Inflammatory macrophage treated with lipopolysaccharide for 1 hour (primary cell): Measurements from ENCODE around the gene PDE7B.

Source experiments
- DNase-seq, 2 donors: peaks; one replicate each; pipeline ENCODE4 v3.0.0-alpha.2; 2020 to 2022

Gene PDE7B

DNA sequence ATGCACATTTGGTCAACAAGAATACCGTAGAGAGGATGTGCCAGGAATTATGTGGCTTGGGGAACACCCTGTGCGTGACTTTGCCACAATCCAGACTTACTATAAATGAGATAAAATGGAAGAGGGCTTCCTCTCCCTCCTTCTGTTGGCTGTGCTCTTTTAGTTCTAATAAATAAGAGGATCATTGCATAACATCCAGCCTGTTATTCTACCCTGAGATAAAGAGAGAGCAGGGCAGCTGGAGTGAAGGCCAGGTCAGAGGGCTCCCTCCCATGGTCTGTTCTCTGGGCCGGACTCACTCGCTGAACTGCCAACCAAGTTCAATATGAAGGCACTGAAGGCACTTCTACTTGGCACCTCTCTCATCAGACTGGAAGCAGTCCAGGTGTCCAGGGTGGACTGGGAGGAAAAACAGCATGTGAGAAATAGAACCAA, 306.9 kb downstream of the PDE7B start:
- DNase-seq = no peak

DNA sequence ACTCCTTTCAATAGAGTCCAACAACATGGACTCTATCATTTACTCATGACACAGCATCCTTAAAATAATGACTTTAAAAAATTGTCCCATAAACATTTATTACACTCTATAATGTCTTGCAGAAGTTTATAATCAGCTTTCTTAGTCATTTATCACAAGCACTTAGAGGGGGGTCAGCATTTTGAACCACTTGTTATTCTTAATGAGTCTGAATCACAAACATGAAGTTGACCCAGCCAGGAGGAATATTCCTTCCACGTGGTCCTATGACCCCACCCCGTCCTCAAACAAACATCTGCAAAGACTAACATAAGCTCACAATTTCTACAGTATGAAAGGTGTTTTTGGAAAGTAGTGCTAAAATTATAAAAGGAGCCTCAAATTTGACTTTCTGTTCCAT, 307.5 kb downstream of the PDE7B start:
- no peak for DNase-seq

DNA sequence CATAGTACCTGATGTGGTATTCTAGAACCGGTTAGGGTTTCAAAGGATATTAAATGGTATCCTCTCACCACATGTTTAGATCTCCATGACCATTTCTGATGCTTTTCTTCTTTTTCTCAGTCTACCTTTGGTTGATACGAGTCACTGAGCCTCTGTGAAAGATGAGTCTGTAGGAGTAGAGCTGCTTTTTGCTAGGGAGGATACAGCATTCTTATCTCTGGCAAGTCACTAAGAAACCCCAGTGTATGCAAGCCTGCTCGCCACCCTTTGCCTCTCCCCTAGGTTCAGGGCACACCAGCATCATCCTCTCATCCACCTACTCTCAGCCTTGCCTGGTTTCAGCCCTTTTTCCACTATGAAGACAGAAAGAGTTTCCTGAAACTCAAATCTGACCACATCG, 308.7 kb downstream of the PDE7B start:
- DNase-seq = no peak

DNA sequence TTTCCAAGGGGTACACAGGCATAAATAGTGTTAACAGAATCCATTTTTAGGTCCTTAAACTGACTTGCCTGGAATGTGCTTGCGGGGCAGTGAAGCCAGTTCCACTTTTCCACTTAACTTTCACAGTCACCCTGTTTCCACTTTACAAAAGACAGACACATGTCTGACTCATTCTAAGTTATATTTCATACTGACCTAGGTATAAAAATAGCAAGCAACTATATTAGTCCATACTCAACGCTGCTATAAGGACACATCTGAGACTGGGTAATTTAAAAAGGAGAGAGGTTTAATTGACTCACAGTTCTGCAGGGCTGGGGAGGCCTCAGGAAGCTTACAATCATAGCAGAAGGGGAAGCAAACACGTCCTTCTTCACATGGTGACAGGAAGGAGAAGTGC, 310.4 kb downstream of the PDE7B start:
- DNase-seq = no peak

DNA sequence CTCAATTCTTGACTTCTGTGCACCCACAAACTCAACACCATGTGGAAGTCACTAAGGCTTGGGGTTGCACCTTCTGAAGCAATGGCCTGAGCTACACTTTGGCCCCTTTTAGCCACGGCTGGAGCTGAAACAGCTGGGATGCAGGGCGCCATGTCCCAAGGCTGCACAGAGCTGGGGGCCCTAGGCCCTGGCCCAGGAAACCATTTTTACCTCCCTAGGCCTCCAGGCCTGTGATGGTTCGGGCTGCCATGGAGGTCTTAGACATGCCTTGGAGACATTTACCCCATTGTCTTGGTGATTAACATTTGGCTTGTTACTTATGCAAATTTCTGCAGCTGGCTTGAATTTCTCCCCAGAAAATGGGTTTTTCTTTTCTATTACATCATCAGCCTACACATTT, 311.8 kb downstream of the PDE7B start:
- no peak for DNase-seq

DNA sequence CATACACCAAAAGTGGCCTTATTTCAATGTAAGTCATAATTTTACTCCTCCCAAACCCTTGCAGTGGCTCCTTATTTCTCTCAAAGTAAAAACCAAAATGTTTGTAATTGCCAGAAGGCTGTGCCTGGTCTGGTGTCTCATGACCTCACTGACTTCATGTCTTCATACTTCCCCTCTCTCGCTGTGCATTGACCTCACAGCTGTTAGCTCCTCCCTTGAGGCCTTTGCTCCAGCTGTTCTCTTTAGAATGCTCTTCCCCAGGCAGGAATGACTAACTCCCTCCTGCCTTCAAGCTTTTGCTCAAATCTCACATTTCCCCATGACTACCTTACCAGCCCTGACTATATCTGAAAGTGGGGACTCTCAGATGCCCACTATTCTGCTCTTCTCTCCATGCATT, 315.3 kb downstream of the PDE7B start:
- peak; percentile 3 to 16 for DNase-seq

DNA sequence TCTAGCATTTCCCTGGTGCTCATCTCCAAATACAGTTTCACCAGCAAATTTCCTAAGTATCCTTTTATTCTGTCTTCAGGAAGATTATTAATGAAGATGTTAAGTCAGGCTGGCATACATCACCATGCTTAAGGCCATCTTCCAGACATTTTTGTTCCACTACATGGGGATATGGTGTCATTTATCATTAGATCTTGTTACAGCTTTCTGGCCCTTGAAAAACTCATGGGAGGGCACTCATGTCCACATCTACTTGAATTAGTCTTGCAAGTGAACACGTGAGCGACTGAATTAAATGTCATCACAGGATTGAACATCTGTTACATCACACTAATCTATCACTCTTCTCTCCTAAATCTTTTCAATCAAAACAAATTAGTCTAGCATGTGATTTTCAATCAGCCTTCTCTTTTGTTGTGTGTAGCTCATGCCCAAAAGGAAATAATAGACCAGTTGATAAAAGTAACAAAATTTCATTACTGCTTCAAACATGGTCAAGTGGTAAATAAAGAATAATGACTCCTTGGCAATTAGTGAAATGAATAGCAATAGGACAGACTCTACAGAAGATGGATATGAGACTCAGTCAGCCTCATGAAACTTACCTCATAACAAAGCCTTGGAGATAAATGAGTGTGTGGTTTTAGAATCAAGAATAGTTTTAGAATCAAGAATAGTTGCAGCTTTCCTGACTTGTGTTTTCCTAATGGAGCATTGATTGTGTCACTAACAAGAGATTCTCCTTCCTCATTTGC, 318.1 kb downstream of the PDE7B start:
- DNase-seq = no peak

DNA sequence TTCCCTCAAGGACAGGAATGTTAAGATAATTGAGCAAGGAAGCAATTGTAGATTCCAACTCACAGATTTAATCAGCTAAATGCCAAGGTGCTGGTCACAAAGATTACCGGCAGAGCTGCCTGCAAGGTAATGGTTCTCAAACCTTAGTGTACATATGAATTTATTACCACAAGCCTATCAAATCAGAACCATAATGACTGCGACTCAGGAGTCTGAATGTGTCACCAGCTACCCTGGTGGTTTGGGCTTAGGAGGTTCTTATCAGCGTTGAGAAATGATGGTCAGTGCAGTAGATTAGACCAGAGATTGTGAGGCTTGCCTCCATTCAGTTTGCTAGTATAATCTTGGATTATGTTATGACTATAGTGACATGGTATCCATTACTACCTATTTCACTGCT, 319.7 kb downstream of the PDE7B start:
- DNase-seq = no peak

DNA sequence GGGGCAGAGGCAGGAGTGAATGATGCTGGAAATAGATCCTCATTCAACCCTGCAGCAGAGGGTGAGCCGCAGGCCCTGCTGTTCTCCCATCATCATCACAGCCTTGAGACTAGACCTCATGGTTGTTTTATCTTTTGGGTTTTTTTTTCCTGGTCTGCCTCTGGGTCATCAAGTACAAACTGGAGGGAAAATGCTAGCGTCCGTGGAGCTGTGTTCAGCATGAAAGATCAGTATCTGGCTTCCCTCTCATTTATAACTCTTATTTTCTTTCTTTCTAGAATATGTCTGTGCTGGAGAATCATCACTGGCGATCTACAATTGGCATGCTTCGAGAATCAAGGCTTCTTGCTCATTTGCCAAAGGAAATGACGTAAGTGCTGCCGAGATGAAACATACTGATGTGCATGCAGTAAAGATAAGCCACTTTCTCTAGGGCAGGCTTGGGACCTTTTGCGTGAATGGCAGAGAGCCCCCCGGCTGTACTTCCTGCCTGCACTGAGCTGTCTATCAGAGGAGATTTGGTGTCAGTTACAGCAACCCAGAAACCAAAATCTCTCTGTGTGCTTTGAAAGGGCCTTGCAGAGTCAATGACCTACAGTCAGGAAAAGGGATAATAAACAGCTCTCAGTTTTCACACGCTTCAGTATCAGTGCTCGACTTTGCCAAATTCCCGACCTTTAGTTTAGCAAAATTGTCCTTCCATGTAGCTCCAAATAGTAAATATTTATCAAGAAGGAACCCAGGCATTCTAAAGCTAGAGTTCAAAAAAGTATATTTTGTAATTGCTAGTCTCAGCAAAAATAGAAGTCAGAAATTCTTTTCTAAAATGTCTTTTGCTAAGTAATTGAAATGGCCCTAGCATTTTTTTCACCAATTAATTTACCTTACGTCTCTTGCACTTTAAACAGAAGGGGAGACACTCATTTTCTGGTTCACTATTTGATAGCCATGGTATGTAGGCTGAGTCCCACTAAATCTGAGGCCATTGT, 322.3 kb downstream of the PDE7B start:
- DNase-seq = no peak

DNA sequence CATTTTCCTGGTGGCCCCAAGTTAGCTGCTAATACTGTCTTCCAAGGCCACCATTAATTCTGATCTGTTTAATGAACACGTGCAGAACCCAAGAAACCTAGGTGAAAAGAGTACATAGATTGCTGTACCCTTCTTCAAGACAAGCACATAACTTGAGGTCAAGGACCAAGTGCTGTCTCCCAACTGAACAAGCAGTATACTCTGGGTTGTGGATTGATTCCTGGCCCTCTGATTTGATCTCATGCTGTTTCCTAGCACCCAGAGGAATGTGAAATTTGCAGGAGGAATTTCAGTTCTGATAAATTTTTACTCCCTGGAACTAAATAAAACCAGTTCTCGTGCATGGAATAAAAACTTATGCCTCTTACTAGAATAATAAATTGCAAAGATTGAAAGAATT, 323.0 kb downstream of the PDE7B start:
- no peak for DNase-seq

DNA sequence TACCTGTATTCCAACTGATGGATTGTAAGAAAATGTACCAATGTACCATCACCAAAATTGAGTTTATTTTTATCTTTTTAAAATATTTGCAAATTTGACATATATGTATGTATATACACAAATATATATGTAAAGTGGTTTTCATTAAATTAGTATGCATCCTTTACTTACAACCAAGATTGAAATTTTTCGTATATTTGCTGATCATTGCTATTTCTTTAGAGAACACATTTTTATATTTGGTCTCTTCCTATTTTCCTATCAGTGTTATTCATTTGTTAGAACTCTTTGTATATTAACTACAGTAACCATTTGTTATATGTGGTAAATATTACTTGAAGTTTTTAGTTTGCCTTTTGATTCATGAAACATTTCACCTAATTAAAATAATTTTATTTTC, 324.4 kb downstream of the PDE7B start:
- DNase-seq = no peak

DNA sequence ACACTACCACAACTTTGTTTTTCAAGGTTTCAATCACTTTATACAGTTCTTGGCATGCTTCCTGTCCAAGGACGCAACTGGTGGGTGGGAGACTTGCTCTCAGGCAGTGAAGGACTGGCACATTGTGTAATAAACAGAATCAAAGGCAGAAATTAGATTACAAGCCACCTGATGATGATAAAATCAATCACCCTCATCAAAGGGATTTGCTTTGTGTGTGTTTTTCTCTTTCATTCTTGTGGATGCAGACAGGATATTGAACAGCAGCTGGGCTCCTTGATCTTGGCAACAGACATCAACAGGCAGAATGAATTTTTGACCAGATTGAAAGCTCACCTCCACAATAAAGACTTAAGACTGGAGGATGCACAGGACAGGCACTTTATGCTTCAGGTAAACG, 327.2 kb downstream of the PDE7B start:
- DNase-seq = no peak

DNA sequence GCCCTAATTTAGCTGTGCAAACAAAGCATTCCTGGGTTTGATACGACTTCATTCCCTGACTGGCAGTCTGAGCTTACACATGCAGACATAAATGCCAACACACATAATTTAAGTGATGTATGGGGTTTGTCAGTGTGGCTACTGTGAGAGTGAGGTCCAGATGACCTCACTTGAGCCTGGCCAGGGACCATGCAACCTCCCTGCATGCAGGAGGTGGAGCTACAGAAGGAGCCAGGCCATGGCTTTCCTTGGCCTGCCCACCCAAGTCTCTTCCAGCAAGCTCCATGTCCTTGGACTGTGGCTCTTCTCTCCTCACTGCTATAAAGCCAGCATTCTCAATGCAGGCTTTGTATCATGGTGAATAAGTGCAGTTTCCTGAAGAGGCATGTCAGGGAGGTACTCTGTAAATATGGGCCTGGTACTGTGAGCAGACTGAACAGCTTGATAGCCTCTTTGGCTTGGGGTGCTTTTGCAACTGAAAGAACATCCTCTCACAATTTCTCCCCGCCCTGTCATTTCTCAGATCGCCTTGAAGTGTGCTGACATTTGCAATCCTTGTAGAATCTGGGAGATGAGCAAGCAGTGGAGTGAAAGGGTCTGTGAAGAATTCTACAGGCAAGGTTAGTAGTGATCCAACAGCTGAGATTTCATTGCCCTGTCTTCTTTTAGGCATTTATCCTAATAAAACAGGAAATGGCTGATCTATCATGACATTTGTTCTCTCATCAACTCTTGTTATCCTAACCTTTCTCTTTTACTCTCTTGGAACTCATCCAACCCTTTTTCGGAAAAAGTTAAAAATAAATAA, 329.4 kb downstream of the PDE7B start:
- no peak for DNase-seq

DNA sequence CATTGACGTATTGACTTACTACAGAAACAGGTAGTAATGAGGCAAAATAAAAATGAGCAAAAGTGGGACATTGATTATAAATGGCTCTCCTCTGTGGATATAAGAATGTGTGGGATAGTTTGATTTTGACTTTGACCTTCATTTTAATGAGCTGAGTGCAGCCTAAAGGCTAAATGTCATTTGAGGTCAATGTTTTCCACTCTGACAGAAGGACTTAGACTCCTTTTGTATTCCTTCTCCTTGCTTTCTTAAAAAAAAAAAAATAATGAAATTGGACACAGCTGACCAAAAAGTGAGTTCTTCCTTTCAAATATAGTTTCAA, 330.0 kb downstream of the PDE7B start:
- DNase-seq = no peak

DNA sequence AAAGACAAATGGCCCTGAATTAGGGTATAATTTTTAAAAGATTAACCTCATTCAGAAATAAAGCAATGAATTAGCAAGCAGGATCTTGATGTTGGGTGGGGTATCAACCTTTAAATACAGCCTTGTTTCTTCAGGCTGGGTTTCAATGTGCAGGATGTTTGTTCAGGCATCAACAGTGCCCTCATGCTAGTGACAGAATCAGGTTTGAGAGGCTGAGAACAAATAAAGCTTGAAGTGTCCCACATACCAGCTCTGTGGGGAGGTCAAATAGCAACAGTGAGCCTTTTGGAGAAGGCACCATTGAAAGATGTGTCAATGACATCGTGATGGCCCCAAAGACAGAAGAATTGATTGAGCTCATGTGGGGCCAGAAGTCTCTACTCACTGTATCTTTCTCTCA, 330.4 kb downstream of the PDE7B start:
- DNase-seq = no peak

DNA sequence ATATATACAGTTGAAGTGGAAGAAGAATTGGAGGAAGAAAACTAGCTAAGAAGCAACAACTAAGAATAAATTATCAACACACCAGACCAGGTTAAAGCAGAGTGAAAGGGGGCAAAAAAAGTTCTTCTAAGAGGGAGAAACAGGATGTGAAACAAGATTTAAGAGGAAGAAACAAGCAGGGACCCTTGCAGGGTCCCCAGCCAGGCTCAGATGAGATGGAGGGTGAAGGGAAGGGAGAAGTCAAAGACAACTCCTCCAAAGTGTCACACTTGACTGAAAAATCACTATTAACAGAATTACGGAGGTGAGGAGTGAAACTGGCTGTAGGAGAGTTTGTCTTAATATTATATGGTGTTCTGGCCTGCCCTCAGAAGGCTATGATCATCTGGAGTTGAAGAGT, 333.2 kb downstream of the PDE7B start:
- no peak for DNase-seq

DNA sequence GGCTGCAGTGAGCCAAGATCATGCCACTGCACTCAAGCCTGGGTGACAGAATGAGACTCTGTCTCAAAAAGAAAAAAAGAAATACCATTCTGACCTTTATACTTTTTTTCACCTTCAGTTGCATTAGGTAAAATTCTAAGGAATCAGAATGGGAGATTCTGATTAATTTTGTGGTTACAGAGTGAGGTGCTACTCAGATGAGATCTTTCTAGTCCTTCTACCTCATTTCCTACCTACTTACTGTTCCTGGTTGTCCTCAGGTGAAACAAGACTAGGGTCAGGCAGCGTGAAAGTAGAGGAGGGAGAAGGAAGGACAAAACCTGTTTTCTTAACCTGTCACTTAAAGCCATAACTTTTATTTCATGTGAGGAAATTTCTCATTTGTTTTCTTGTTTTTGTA, 334.9 kb downstream of the PDE7B start:
- DNase-seq = no peak

DNA sequence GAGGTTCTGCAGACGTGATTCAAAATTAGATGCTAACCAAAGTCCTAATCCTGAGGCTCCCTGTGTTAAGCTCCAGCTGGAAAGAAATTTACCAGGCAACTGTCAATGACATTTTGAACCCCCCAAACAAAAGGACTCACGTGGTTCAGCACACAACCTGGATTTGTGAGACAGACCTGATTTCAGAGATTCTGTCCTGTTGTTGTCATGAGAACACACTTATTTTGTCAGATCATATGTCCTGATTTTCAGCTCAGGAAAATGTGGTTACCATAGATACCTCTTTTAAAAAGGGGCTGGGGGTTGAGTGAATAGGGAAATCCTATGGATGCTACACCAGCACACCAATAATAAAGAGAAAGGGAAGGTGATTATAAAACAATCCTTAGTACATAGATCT, 337.0 kb downstream of the PDE7B start:
- DNase-seq = no peak

DNA sequence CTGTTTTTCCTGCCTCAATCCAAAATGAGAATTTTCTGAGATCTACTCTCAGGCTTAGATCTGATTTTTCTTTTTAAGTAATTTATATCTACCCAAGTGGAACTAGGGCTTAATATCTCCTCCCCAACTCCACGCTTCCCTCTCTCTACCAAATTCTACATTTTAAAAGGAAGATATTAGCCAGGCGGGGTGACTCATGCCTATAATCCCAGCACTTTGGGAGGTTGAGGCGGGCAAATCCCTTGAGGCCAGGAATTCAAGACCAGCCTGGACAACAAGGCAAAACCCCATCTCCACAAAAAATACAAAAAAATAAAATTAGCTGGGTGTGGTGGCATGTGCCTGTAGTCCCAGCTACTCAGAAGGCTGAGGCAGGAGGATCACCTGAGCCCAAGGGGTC, 337.6 kb downstream of the PDE7B start:
- no peak for DNase-seq

DNA sequence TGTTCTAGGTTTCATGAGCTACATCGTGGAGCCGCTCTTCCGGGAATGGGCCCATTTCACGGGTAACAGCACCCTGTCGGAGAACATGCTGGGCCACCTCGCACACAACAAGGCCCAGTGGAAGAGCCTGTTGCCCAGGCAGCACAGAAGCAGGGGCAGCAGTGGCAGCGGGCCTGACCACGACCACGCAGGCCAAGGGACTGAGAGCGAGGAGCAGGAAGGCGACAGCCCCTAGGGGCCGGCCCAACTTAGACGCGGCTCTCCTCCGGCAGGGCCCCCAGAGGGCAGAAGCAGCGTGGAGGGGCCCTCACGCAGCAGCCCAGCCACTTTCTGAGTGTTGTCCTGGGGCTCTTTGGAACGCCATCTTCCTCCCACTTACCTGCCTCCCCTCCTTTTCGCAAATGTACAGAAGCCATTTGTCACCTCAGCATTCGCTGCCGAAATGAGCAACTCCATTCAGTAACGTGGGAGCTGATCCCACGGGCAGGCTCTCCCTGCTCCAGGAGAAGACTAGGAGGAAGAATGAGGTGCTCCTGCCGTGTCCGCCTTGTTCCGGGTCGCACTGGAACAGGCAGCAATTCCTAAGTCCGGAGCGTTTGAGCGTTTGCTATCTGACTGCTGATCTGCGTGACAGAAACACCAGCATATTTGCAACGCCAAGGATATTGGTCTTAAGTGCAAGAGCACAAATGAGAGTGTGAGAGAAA, 340.3 kb downstream of the PDE7B start:
- DNase-seq = no peak

DNA sequence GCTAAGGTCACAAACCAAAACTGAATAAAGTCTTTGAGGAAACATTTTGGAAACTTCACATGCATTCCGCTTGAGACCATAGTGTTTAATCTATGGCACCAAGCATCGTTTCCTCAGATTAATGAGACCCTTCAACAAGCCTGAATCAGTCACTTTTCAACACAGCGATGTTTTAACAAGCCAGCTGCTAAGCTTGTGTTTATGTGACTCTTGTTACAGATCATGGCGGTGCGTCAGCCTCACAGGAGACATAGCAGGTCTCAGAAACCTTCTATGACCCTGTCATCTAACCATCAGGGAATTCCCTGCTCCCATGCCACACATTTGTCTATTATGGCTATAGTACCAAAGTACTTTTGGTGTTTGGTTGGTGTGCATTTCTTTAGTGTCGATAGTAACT, 341.4 kb downstream of the PDE7B start:
- no peak for DNase-seq

DNA sequence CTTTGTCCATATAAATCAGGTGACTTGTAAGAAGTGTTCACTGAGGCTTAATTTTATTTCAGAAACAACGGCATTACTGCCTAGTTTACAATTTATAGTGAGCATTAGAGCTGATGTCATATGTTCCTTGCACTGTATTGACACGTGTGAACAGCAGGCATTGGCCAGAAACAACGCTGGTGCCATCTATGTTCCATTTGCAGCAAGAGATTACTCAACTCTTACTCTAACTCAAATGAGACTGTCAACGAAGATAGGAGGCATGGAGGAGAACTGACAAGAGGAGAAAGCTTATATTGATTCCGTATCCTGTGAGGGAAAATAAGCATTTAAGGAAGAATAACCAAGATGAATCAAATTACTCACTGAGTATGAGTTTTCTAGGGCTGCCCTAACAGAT, 350.2 kb downstream of the PDE7B start:
- no peak for DNase-seq

DNA sequence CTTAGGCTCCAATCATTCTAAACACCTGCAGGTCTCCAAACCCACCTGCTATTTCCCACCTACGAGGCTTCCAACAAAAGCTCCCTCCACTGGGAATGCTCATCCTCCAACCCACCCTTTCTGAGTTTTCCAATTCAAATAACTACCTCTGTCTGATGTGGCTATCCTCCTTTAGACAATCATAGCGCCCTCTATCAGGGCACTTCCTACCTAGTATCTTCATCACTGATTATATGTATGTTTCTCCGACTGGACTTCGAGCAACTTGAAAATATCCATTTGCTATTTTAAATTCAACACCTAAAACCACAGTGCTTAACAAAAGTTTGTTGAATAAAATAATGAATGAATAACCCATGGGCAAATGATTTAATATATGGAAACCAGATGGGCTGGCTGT, 357.3 kb downstream of the PDE7B start:
- DNase-seq = no peak
